Neuron (in vitro differentiated cells): Measurements from ENCODE around the gene DSCAM.

ENCODE experiments used
- H2AFZ ChIP-seq: one replicate; pipeline ENCODE4 v1.6.1; 2013; ENCODE audit warnings: low read depth, mild to moderate bottlenecking, inconsistent platforms, low read length, moderate library complexity
- H3K27me3 ChIP-seq: one replicate; pipeline ENCODE4 v1.6.1; 2013; ENCODE audit warnings: low read length; ENCODE audit not compliant: insufficient read depth
- H3K36me3 ChIP-seq: one replicate; pipeline ENCODE4 v1.6.1; 2013; ENCODE audit warnings: low read length; ENCODE audit not compliant: insufficient read depth
- H3K4me1 ChIP-seq: one replicate; pipeline ENCODE4 v1.6.1; 2013; ENCODE audit warnings: low read length; ENCODE audit not compliant: insufficient read depth
- H3K4me3 ChIP-seq: 2 replicates; pipeline ENCODE4 v1.5.1; 2013; ENCODE audit warnings: mild to moderate bottlenecking, low read length, moderate library complexity
- H3K9me3 ChIP-seq: one replicate; pipeline ENCODE4 v1.6.1; 2013; ENCODE audit warnings: low read length

DSCAM gene

GRCh38 chr21:40680311-40680710, 166.6 kb downstream of the DSCAM start:
- Histone ChIP-seq H3K9me3 (no peaks in the 10 kb centered on the region), H2AFZ (no peak overlapping the region), H3K36me3 (no peaks in the 10 kb centered on the region)

GRCh38 chr21:40678681-40679284, 168.2 kb downstream of the DSCAM start:
- Histone ChIP-seq H3K36me3 (no peaks in the 10 kb centered on the region), H2AFZ (no peak overlapping the region), H3K27me3 (no peaks in the 10 kb centered on the region), H3K4me3 (no peak overlapping the region), H3K4me1 (no peaks in the 10 kb centered on the region), H3K9me3 (no peaks in the 10 kb centered on the region)

More at GRCh38 chr21:40680311-40680710, 166.6 kb downstream of the DSCAM start:
- Histone ChIP-seq H3K27me3 (no peaks in the 10 kb centered on the region), H3K4me1 (no peaks in the 10 kb centered on the region), H3K4me3 (no peak overlapping the region)

- no peaks in the 10 kb centered on the region for H3K36me3 ChIP-seq
- no peak overlapping the region for H3K4me3 ChIP-seq
- H3K4me1 ChIP-seq, result no peaks in the 10 kb centered on the region
- no peak overlapping the region for H2AFZ ChIP-seq
- no peaks in the 10 kb centered on the region for H3K27me3 ChIP-seq
- H3K9me3 ChIP-seq, result no peaks in the 10 kb centered on the region
Observed at GRCh38 chr21:40675017-40675416, 171.9 kb downstream of the DSCAM start.

GRCh38 chr21:40672602-40673001, 174.4 kb downstream of the DSCAM start:
- Histone ChIP-seq H3K9me3 (no peaks in the 10 kb centered on the region), H2AFZ (no peak overlapping the region), H3K4me1 (no peaks in the 10 kb centered on the region), H3K36me3 (no peaks in the 10 kb centered on the region), H3K4me3 (no peak overlapping the region), H3K27me3 (no peaks in the 10 kb centered on the region)

DNA sequence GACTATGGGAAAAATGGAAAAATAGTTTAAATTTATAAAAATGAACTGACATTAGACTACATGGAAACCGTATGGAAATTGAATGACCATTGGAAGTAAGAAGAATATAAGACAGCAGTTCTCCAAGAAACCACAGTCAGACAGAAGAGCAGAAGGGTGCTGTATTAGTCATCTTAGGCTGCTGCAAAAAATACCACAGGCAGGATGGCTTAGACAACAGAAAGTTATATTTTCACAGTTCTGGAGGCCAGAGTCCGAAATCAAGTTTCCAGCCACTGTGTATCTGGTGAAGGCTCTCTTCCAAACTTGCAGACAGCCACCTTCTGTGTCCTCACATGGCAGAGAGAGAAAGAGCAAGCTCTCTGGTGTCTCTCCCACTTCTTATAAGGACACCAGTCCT, 175.2 kb downstream of the DSCAM start:
- H3K27me3 ChIP-seq, result no peaks in the 10 kb centered on the region
- H3K9me3 ChIP-seq, result no peaks in the 10 kb centered on the region
- H3K4me3 ChIP-seq, result no peak overlapping the region
- no peak overlapping the region for H2AFZ ChIP-seq
- no peaks in the 10 kb centered on the region for H3K4me1 ChIP-seq
- no peaks in the 10 kb centered on the region for H3K36me3 ChIP-seq

DNA sequence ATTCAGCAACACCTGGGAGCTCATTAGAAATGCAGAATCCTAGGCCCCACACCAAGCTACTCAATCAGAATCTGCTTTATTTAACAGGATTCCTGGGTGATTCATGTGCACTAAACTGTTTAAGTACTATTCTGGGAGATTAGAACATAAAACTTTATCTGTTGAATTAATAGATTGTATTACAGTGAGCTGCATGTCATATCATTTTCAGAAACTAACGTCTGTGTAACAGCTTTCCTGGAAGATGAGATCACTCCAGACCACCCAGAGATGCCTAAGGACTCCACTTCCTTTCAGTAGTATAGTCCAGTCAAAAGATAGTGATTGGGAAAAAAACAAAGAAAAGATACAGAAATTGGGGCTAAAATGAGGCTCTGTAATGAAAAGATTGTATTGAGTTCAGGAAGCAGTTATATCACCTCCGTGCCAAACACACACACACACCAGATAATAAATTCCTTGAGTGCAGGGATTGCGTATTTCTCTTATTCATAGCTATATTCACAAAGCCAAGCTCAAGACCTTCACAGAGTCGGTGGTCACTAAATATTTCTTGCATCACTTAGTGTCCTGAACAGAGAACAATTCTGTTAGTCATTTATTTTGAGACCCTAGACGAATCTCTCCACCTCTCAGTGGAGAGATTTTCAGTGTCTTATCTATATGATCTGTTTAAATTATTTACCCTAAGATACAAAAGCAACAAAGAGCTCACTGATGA, 178.2 kb downstream of the DSCAM start:
- Histone ChIP-seq H3K4me1 (no peaks in the 10 kb centered on the region), H3K36me3 (no peaks in the 10 kb centered on the region), H3K9me3 (no peaks in the 10 kb centered on the region)

GRCh38 chr21:40667967-40668366, 179.0 kb downstream of the DSCAM start:
- no peaks in the 10 kb centered on the region for H3K4me1 ChIP-seq
- H3K36me3 ChIP-seq, result no peaks in the 10 kb centered on the region
- no peak overlapping the region for H2AFZ ChIP-seq
- H3K4me3 ChIP-seq, result no peak overlapping the region
- H3K27me3 ChIP-seq, result no peaks in the 10 kb centered on the region
- H3K9me3 ChIP-seq, result no peaks in the 10 kb centered on the region

More for the DNA sequence above, 178.2 kb downstream of the DSCAM start:
- Histone ChIP-seq H3K27me3 (no peaks in the 10 kb centered on the region), H2AFZ (no peak overlapping the region), H3K4me3 (no peak overlapping the region)

GRCh38 chr21:40662889-40663288, 184.1 kb downstream of the DSCAM start:
- Histone ChIP-seq H3K36me3 (no peaks in the 10 kb centered on the region), H3K27me3 (no peaks in the 10 kb centered on the region), H3K9me3 (no peaks in the 10 kb centered on the region), H2AFZ (no peak overlapping the region), H3K4me3 (no peak overlapping the region), H3K4me1 (no peaks in the 10 kb centered on the region)

GRCh38 chr21:40660461-40660860, 186.5 kb downstream of the DSCAM start:
- Histone ChIP-seq H3K9me3 (no peaks in the 10 kb centered on the region), H3K27me3 (no peaks in the 10 kb centered on the region), H3K36me3 (no peaks in the 10 kb centered on the region), H2AFZ (no peak overlapping the region), H3K4me1 (no peaks in the 10 kb centered on the region), H3K4me3 (no peak overlapping the region)

DNA sequence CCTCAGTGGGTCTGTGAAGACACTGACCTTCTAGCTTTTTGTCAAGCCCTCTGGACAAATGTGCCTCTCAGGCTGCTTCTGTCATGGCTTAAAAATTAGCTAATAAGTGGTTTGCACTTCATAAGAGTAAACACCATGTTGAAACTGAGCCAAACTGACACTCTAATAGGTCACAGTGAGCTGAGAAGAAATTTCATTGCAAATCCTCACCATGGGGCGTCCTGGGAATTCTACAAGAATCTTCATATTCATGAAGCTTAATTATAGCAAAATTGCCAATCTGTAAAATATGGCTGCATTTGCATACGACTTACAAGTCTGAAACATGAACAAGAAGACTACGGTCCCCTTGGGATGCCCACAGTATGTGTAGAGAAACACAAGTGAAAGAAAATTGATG, 188.6 kb downstream of the DSCAM start:
- H3K27me3 ChIP-seq, result no peaks in the 10 kb centered on the region
- H3K9me3 ChIP-seq, result no peaks in the 10 kb centered on the region
- H3K4me1 ChIP-seq, result no peaks in the 10 kb centered on the region
- no peak overlapping the region for H2AFZ ChIP-seq
- no peaks in the 10 kb centered on the region for H3K36me3 ChIP-seq
- H3K4me3 ChIP-seq, result no peak overlapping the region

DNA sequence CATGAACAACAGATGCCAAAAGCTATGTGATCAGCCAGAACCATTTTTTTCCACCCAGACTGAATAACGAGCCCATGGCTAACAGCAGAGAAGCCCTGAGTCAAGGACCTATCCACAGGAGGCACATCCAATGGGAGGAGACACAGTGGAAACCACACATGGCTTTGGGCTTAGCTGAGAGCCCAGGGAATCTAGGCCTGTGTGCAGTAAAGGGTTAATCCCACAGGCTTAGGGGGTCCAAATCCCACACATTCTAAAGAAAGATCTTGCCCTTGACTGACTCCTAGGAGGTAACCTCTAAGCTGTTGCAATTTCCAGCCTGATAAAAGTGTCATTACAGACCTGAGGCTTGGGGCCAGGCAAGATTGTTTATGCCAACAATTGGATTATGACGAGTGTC, 194.5 kb downstream of the DSCAM start:
- H2AFZ ChIP-seq, result no peak overlapping the region
- H3K9me3 ChIP-seq, result no peaks in the 10 kb centered on the region
- no peak overlapping the region for H3K4me3 ChIP-seq
- no peaks in the 10 kb centered on the region for H3K4me1 ChIP-seq
- no peaks in the 10 kb centered on the region for H3K36me3 ChIP-seq
- H3K27me3 ChIP-seq, result no peaks in the 10 kb centered on the region

DNA sequence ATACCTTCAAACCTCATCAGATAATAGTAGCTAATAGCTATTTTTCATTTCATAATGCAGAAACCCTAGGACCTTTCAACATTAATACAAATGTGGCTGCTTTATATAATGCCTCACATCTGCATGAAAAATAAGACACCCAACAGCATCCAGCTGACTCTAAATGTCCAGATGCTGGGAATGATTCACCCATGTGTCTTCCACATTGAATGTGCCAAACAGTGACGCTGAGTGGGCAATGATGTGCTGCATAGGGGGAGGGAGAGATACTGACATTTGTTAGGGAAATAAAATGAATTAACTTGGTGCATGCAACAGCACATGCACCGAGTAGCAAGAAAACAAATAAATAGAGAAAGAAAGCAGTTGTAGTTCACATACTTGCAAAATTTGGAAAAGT, 199.3 kb downstream of the DSCAM start:
- no peak overlapping the region for H3K4me3 ChIP-seq
- H3K27me3 ChIP-seq, result no peaks in the 10 kb centered on the region
- H3K4me1 ChIP-seq, result no peaks in the 10 kb centered on the region
- no peaks in the 10 kb centered on the region for H3K36me3 ChIP-seq
- H3K9me3 ChIP-seq, result no peaks in the 10 kb centered on the region
- no peak overlapping the region for H2AFZ ChIP-seq

GRCh38 chr21:40646651-40647050, 200.3 kb downstream of the DSCAM start:
- H3K4me3 ChIP-seq, result no peak overlapping the region
- no peaks in the 10 kb centered on the region for H3K36me3 ChIP-seq
- no peaks in the 10 kb centered on the region for H3K27me3 ChIP-seq
- H2AFZ ChIP-seq, result no peak overlapping the region
- H3K4me1 ChIP-seq, result no peaks in the 10 kb centered on the region
- H3K9me3 ChIP-seq, result no peaks in the 10 kb centered on the region

DNA sequence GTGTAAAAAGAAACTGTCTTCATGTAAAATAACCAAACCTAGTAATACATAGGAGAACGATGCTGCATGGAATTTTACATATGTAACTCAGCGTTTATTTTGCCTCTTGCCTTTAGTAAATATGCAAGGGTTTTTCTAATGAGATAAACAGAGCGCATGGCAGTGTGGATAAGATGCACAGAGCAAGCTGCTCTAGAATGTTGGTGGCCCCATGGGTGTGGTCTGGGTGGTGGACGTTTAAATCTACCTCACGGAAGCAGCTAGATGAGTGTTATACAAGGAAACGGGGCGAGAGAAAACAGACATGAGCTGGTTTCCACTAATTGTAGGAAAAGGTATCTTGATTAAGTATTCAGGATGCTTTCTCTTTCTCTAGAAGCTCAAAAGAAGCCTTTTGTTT, 205.9 kb downstream of the DSCAM start:
- Histone ChIP-seq H3K4me3 (no peak overlapping the region), H3K9me3 (no peaks in the 10 kb centered on the region), H2AFZ (no peak overlapping the region), H3K36me3 (no peaks in the 10 kb centered on the region), H3K4me1 (no peaks in the 10 kb centered on the region), H3K27me3 (no peaks in the 10 kb centered on the region)
